ENCODE data around the gene ARL8B.
"Not testable (repeated sequence)": the region's sequence is repeated elsewhere in the genome, so short reads cannot be mapped to it uniquely, and the experiment has no call there.

ARL8B gene

GRCh38 chr3:5113726-5114125 lies 8.4 kb upstream of the ARL8B start:
- DNase-seq: not testable (repeated sequence)

DNA sequence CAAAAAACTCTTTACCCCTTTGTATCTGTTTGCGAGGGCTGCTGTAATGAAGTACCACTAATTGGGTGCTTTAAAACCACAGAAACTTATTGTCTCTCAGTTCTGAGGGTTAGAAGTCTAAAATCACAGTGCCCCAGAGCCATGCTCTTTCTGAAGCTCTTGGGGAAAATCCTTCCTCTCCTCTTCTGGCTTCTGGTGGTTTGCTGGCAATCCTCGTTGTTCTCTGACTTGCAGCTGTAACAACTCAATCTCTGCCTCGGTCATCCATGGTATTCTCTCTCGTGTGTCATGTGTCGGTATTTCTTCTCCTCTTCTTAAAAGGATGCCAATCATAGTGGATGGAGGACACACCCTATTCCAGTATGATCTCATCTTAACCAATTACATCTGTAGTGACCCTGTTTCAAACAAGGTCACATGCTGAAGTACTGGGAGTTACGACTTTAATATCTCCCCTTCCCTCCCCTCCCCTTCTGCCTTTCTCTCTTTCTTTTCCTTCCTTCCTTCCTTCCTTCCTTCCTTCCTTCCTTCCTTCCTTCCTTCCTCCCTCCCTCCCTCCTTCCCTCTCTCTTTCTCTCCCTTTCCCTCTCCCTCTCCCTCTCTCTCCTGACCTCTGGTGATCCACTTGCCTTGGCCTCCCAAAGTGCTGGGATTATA lies 6.5 kb upstream of the ARL8B start:
- no peak for DNase-seq

DNA sequence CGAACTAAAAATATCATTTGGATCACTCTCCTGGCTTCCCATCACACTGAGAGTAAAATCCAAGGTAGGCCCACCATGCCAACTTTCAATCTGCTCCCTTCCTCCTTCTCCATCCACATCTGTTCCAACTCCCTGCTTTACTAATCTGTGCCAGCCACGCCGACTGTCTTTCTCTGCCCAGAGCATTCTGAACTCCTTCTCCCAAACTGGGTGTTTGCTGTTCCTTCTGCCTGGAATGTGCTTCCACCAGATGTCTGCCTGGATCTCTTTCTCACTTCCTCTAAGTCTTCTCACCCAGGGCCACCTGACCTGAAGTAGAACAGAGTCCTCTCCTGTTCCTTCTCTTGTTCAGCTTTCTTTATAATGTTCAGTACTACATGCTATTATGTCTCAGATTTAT lies 5.6 kb upstream of the ARL8B start:
- no peak for DNase-seq

GRCh38 chr3:5120446-5120845 lies 1.6 kb upstream of the ARL8B start:
- DNase-seq: no peak

DNA sequence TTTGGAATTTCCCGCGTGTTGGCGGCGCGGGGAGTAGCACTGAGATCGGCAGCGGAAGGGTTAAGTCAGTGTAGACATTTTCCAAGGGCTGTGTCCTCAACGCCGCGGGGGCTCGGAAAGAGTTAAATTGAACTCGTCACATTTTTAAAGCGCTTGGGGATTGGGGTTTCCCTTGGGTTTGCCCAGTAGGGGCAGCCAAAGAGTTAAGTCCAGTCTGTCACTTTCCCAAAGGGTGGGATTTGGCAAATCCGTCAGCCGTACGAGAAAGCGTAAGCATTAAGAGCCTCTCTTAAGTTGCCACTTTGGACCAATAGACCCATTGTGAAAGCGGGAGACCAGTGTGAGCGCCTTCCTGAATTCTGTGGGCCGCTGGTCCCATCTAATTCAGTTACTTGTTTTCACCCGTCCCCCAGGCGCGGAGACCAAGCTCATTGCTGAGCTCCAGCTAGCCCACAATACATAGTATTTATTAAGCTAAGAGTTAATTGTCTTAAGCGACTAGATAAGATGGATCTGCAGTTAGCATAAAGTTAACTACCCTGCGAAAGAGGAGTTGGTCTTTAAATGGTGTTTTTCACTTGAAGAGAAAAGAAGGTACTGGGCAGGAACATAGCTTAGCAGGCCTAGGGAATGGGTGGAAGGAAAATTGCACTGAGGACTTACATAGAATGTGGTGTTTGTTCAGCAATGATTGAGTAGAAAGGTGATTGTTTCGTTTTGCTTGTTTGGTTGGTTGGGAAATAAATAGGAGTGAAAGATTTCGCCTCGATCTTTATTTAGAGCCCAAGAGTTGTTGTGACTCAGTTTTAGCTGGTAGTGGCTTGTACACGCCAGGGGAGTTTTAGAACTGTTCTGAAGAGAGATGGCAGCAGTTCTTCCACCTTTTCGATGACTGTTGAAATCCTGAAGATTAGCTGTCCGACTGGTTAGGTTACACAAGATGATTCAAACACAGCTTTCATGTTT lies 932 bp downstream of the ARL8B start:
- peak; percentile 64 for DNase-seq

DNA sequence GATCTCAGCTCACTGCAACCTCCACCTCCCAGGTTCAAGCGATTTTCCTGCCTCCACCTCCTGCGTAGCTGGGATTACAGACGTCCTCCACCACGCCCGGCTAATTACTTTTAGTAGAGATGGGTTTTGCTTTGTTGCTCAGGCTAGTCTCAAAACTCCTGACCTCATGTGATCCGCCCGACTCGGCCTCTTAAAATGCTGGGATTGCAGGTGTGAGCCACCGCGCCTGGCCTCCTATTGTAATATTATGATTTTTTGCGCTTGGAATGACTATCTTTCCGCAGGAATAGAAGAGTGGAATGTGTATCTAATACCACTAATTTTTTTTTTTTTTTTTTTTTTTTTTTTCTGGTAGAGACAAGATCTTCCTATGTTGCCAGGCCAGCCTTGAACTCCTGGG lies 1.8 kb downstream of the ARL8B start:
- no peak for DNase-seq

- no peak for DNase-seq
Observed at GRCh38 chr3:5126586-5126985, 4.5 kb downstream of the ARL8B start.

DNA sequence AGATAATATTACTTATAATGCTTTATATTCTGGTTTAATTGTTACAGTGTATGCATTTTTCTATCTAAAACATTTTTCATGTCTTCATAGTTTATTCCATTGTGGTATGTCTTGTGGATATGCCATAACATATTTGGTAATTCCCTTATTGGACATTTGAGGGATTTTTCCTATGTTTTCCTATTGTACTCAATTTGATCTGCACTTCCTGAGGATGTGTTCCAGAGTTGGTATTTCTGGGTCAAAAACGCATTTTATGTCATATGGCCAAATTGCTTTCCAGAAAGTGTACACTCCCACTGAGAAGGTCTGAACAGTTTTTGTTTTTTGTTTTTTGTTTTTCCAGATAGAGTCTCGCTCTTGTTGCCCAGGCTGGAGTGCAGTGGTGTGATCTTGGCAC lies 6.8 kb downstream of the ARL8B start:
- DNase-seq: no peak

- no peak for DNase-seq
Observed at GRCh38 chr3:5133239-5134018, 11.3 kb downstream of the ARL8B start.

- DNase-seq: no peak
Observed at GRCh38 chr3:5134019-5134391, 11.9 kb downstream of the ARL8B start.

GRCh38 chr3:5134499-5134898 lies 12.4 kb downstream of the ARL8B start:
- no peak for DNase-seq

DNA sequence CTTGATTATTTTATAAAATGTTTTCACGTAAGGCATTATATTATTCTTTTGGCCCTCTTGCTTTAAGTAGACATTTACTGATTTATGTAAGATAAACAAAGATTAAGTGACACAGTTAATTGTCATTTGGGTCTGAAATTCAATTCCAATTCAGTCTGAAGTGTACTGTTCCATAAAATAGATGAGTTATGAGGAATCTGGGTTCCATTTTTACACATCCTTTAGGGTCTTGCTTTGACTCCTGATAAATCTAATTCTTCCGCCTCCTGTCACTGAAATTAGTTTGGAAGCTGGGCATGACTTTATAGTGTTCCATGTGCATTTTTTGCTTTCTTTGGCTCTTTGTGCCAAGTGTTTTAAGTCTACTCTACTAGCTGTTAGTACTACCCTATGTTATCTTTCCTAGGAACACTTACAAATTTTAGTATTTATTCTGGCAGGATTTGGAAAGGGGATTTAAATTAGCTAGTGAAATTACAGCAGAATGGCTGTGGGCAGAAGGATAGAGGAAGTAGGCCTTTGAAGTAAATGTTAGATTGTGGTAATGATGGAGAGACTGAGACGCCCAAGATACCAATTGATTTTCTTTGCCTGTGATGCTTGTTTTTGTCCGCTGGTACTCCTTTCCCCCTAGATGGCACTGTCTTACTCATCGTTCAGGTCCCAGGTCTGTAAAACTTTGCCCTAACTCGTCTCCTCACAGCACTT lies 14.3 kb downstream of the ARL8B start:
- DNase-seq: peak; percentile 60

DNA sequence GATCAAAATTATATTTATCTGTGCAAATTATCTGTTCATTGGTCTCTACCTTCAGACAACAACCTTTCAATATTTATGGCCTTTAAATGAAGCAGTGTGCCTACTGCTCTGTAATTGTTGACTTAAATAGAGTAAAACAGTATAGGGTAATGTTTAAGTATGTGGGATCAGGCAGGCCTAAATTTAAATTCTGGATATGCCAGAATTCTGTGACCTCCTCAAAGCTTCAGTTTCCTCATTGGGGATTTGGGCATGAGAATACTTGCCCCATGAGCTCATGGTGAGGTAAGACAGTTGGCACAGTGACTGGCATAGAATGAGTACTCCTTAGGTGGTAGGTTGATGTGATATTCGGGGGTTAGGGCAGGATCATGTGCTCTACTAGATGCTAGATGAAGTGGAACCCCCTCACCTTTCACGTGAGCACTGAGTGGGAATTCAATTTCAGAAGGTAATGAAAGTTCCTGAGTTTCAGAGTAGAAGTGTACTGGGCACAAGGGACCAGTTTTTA lies 14.9 kb downstream of the ARL8B start:
- DNase-seq: no peak

GRCh38 chr3:5138214-5138981 lies 16.3 kb downstream of the ARL8B start:
- no peak for DNase-seq

- DNase-seq: no peak
Observed at GRCh38 chr3:5140230-5140621, 18.1 kb downstream of the ARL8B start.

GRCh38 chr3:5140839-5141238 lies 18.7 kb downstream of the ARL8B start:
- DNase-seq: no peak

DNA sequence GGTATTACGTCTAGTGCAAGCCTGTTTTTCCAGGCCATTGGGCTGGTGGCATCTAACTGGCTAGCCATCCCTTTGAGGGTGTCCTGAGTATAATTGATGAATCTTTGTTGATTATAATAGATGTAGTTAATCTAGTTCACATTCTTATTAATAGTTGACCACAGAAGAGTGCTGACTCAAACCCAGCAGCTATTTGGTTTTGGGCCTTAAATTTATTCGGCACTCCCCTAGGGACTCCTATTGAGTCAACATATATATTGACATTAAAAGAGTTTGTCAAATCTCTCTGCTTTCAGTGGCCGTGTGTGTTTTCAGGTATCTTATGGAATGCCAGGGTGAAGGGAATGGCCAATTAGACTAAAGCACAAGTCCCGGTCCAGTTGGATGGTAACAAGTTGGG lies 19.7 kb downstream of the ARL8B start:
- no peak for DNase-seq

GRCh38 chr3:5143464-5143863 lies 21.4 kb downstream of the ARL8B start:
- no peak for DNase-seq

DNA sequence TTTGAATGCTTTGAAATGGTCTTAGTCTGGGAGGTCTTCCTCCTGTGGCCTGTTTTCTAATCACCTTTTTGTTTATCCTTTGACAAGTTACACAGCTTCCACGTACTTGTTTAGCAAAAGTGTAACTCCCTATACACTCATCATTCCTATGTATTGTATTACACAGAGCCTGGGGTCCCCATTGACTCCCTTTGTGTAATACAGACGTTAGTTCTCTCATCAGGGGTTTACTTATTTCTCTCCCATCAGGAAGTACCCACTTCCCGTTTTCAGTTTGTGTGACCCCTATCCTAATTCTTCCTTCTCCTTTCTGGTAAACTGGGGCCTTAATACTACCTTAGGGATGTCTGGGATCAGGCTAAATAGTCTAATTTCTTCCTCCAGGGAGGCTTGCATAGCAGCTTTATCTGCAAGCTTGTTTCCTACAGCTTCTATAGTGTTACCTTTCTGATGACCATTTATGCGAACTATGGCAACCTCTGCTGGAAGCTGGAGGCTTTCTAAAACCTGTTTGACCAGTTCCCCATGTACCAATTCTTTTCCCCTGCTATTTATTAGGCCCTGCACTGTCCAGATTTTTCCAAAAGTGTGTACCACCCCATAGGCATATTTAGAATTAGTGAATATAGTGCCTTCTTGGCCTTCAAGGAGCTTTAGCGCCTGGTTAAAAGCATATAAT lies 22.4 kb downstream of the ARL8B start:
- DNase-seq: no peak

DNA sequence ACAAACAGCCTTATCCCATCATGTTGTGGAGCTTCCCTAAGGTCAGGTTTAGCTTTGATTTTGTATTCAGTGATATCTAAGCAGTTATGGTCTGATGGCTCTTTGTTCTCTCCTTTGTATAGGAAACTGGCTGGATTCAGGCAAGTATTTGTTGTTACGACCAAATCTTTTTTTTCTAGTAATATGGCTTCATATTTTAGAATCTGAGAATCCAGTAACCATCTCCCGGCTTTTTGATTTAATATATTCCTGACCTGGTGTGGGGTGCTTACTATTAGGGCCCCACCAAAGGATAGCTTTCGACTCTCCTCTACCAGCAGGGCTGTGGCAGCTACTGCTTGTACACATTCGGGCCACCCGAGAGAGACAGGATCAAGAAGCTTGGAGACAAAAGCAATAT lies 23.0 kb downstream of the ARL8B start:
- no peak for DNase-seq

DNA sequence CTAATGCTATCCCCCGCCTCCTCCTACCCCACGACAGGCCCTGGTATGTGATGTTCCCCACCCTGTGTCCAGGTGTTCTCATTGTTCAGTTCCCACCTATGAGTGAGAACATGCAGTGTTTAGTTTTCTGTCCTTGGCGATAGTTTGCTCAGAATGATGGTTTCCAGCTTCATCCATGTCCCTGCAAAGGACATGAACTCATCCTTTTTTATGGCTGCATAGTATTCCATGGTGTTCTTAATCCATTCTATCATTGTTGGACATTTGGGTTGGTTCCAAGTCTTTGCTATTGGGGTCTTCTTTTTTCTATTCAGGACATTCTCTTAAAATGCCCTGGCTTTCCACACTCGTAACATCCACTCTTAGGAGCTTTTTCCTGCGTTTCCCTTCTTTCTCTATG lies 25.1 kb downstream of the ARL8B start:
- not testable (repeated sequence) for DNase-seq

All from activated CD4-positive, alpha-beta T cell treated with anti-CD3 and anti-CD28 coated beads, Interleukin-2, Interleukin-6, amounts not matched to agents 100 ng/mL and 50 ng/mL, durations not matched to agents 16 hours and 8 hours (primary cell).